ENCODE results near the gene DEFB129. TPM values are rescaled to one million over a fixed set of nuclear protein-coding genes. Genes with fewer than 3 reads are reported as not detected.
"Not testable (repeated sequence)": the region's sequence is repeated elsewhere in the genome, so short reads cannot be mapped to it uniquely, and the experiment has no call there.

DEFB129 gene
- total and polyA plus RNA-seq, 10 of the 15 experiments (the other 5 are each of a cell fraction or from before 2014, with no cell fraction given), result not detected

DNA sequence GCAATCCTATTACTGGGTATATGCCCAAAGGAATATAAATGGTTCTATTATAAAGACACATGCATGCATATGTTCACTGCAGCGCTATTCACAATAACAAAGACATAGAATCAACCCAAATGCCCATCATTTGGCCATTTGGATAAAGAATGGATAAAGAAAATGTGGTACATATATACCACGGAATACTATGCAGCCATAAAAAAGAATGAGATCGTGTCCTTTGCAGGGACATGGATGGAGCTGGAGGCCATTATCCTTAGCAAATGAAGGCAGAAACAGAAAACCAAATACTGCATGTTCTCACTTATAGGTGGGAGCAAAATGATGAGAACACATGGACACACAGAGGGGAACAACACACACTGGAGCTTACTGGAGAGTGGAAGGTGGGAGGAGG is 1.2 kb upstream of the DEFB129 start:
- H3K4me3 ChIP-seq; H3K27ac ChIP-seq (ENCODE audit: control insufficient read depth, insufficient read depth); BruUV-seq (replicated peaks); H3K27me3 ChIP-seq (replicated peaks in 1 of 2; ENCODE audit: control insufficient read depth in 2 of 2, insufficient read depth in 2 of 2, low read length in 1 of 2); H3K9ac ChIP-seq (ENCODE audit: control insufficient read depth, insufficient read depth, low read length); ATAC-seq; in situ Hi-C loops (cut with MboI); RAD21 ChIA-PET (ENCODE audit: unreplicated experiment); H3K4me1 ChIP-seq (ENCODE audit: control insufficient read depth, insufficient read depth, low read length); FAIRE-seq; H3K4me2 ChIP-seq (ENCODE audit: control insufficient read depth, insufficient read depth); POLR2A ChIA-PET; H2AFZ ChIP-seq (ENCODE audit: control insufficient read depth, low read depth, low read length); intact Hi-C loops (cut with micrococcal nuclease; ENCODE audit: unreplicated experiment); H3K36me3 ChIP-seq (ENCODE audit: control insufficient read depth in 2 of 2, insufficient read depth in 2 of 2, low read length in 1 of 2); H3K79me2 ChIP-seq (ENCODE audit: control insufficient read depth, insufficient read depth, low read length); H4K20me1 ChIP-seq (ENCODE audit: control insufficient read depth, insufficient read depth); DNase-seq (ENCODE audit: low read depth, low spot score); H3K9me3 ChIP-seq (replicated peaks; ENCODE audit: control insufficient read depth, insufficient read depth, low read length): not testable (repeated sequence)
- CTCF ChIA-PET, result interaction anchor here (2.0 kb wide), 1 partner anchor 40 kb away, joined by 7 read pairs; no protein-coding TSS in a partner anchor
- SMC1A ChIA-PET (ENCODE audit: uncharacterized antibody, unreplicated experiment), result interaction anchor here (1.1 to 2.1 kb wide), 5 partner anchors 12 to 40 kb away, joined by 3 to 6 read pairs (median 3); no protein-coding TSS in a partner anchor
- 39% methylated on average over 3 of the region's 3 CpGs for whole genome bisulfite sequencing (ENCODE audit: insufficient coverage, insufficient replicate concordance, low lambda C conversion rate, missing lambda C conversion rate)

DNA sequence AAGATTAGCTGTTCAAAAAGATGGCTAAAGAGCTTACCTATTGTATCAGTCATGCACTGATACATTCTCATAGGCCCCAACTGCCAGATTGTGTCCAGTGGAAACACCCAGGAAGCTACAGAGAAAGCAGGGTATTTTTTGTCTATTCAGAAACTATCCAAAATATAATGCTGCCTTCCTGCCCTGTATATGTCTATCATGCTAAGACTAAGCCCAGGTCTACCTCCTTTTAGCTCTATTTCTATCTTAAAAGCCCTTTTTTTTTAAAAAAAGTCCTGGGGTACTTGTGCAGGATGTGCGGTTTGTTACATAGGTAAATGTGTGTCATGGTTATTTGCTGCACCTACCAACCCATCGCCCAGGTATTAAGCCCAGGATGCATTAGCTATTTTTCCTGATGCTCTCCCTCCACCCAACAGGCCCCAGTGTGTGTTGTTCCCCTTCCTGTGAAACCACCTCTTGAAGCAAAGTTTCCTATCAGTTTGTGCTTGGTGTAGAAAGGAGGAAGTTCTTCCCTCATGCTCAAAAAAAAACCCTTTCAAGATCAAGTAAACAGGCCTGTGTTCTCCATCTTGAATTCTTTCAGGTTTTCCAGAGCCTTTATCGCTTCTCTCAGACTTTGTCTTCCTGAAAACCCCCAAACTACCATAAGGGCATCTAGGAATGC is 514 bp downstream of the DEFB129 start:
- H3K9me3 ChIP-seq (replicated peaks; ENCODE audit: control insufficient read depth, insufficient read depth, low read length), result no peaks in the 10 kb centered on the region
- FAIRE-seq (no peak), DNase-seq (ENCODE audit: low read depth, low spot score) (no peak), ATAC-seq (no peak)
- H3K79me2 ChIP-seq (ENCODE audit: control insufficient read depth, insufficient read depth, low read length), result no peaks in the 10 kb centered on the region
- ChIA-PET CTCF (interaction anchor here (0.9 to 2.0 kb wide), 3 partner anchors 14 to 127 kb away, joined by 3 to 11 read pairs (median 7); no protein-coding TSS in a partner anchor), POLR2A (no interaction called here), SMC1A (ENCODE audit: uncharacterized antibody, unreplicated experiment) (interaction anchor here (0.8 to 0.9 kb wide), 2 partner anchors 10 to 39 kb away, joined by 3 to 4 read pairs; no protein-coding TSS in a partner anchor), RAD21 (ENCODE audit: unreplicated experiment) (no interaction called here)
- WGBS (ENCODE audit: insufficient coverage, insufficient replicate concordance, low lambda C conversion rate, missing lambda C conversion rate), result 31% methylated on average over 3 of the region's 3 CpGs
- H3K27me3 ChIP-seq (replicated peaks in 1 of 2; ENCODE audit: control insufficient read depth in 2 of 2, insufficient read depth in 2 of 2, low read length in 1 of 2), result no peaks in the 10 kb centered on the region
- H3K9ac ChIP-seq (ENCODE audit: control insufficient read depth, insufficient read depth, low read length), result no peak overlapping the region
- no peak overlapping the region for H3K27ac ChIP-seq (ENCODE audit: control insufficient read depth, insufficient read depth)
- H3K4me3 ChIP-seq, result no peak overlapping the region
- no peaks in the 10 kb centered on the region for H4K20me1 ChIP-seq (ENCODE audit: control insufficient read depth, insufficient read depth)
- no peak overlapping the region for H3K4me2 ChIP-seq (ENCODE audit: control insufficient read depth, insufficient read depth)
- no TSS peak for BruUV-seq (replicated peaks)
- intact Hi-C loops (cut with micrococcal nuclease; ENCODE audit: unreplicated experiment), result no loop called here
- H3K36me3 ChIP-seq (ENCODE audit: control insufficient read depth in 2 of 2, insufficient read depth in 2 of 2, low read length in 1 of 2), result no peaks in the 10 kb centered on the region
- in situ Hi-C loops (cut with MboI), result no loop called here
- no peaks in the 10 kb centered on the region for H3K4me1 ChIP-seq (ENCODE audit: control insufficient read depth, insufficient read depth, low read length)
- no peak for TF ChIP-seq YBX1 (IDR thresholded peaks at IDR 0.05)
- TF ChIP-seq ZSCAN29 (IDR thresholded peaks at IDR 0.05), result no peak
- TF ChIP-seq JUND (IDR thresholded peaks at IDR 0.05; ENCODE audit: low read depth, low read length), result no peak
- H2AFZ ChIP-seq (ENCODE audit: control insufficient read depth, low read depth, low read length), result no peak overlapping the region

Measured in GM12878 (cell line).